ENCODE data around the gene ARHGAP19. TPM values are rescaled to one million over a fixed set of nuclear protein-coding genes. Genes with fewer than 3 reads are reported as not detected.
A peak's percentile ranks its signal among the peaks of the same experiment; 100 is the strongest.

The ARHGAP19 gene
- total and polyA plus RNA-seq, 9 of the 15 experiments (the other 6 are each of a cell fraction or from before 2014, with no cell fraction given) = 14.8 to 49.5 (median 26.8) TPM

DNA sequence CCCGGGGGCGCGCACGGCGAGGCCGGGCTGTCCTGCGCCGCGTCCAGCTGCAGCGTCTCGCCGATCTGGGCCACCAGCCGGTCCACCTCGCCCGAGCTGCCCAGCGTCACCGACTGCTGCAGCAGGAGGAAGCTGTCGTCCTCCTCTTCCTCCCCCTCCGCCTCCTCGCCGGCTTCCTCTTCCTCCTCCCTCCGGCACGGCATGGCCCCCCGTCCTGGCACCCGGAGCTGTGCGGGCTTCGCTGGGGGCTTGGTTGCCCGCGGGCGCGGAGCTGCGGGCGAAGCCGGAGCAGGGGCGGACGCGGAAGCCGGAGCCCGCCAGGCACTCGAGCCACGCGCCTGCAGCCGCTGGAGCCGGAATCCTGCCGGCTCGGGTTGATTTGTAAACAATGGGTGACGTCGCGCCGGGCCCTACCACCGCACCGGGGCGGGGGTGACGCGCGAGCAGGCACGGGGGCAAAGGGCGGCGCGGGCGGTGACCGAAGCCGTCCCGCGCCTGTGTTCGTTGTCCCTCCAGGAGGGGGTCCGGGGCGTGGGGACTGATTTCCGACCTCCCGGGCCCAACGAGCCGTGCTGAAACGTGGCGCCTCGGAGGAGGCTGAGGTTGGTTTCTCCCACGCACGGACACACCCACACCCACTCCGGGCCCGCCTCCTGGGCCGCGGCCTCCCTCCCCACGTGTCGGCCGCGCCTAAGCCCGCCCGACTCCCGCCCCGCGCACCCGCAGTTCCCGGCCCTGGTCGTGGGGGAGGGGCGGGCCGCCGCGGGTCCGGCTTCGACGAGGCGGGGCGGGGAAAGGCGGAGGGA is 42.1 kb upstream of the ARHGAP19 start, which contains the start of gene FRAT2 (continued):
- peak; percentile 49 for TF ChIP-seq POLR2AphosphoS5 (IDR thresholded peaks at IDR 0.05; ENCODE audit: control insufficient read depth, insufficient read depth, low read depth, low read length)
- no peak for TF ChIP-seq EZH2 (IDR thresholded peaks at IDR 0.05; ENCODE audit: borderline replicate concordance, low read depth, low read length)

- intact Hi-C loops (cut with micrococcal nuclease) = loop anchor here (2.0 to 5.0 kb wide), 2 partner anchors 41 to 55 kb away; partner anchors contain the start of gene ARHGAP19
- peak; percentile 29 to 64 (median 50) for DNase-seq (ENCODE audit: extremely low read depth in 1 of 4, low spot score in 3 of 4)
- peaks cover 27% of the 10 kb centered on the region for H3K36me3 ChIP-seq (ENCODE audit: control insufficient read depth, insufficient read depth, low read length)
- in situ Hi-C loops (cut with MboI) = no loop called here
- peaks cover 20 to 36% of the 10 kb centered on the region in 2 experiments for H3K4me1 ChIP-seq (replicated peaks in 1 of 2; ENCODE audit: control insufficient read depth in 2 of 2, insufficient read depth in 2 of 2, low read length in 2 of 2)
- POLR2A ChIA-PET = interaction anchor here (0.6 to 2.3 kb wide), 13 partner anchors 8 to 1111 kb away, joined by 3 to 8 read pairs (median 3); partner anchors contain the start of genes ARHGAP19, FRAT1 and RRP12
- no peaks in the 10 kb centered on the region for H3K27me3 ChIP-seq (ENCODE audit: control insufficient read depth in 2 of 2, insufficient read depth in 2 of 2, low read length in 2 of 2)
- peak overlapping the region; percentile 73 for H3K4me3 ChIP-seq
- H3K9me1 ChIP-seq (ENCODE audit: control insufficient read depth, insufficient read depth, low read length) = no peaks in the 10 kb centered on the region
- H3K9ac ChIP-seq (ENCODE audit: insufficient read depth in 1 of 2, low read depth in 2 of 2, low read length in 2 of 2) = peak overlapping the region; percentile 93 to 96
- no peaks in the 10 kb centered on the region for H4K20me1 ChIP-seq (replicated peaks; ENCODE audit: control insufficient read depth, insufficient read depth, low read length)
- peak; percentile 52 for ATAC-seq
- CTCF ChIA-PET (ENCODE audit: low intra/inter-chr PET ratio) = no interaction called here
- peak overlapping the region; percentile 92 for H3K4me2 ChIP-seq (ENCODE audit: insufficient read depth, low read length)
- H3K27ac ChIP-seq (ENCODE audit: extremely low read depth, low read depth, low read length) = peak overlapping the region; percentile 98
- H3K9me3 ChIP-seq (replicated peaks; ENCODE audit: control insufficient read depth, insufficient read depth, low read depth, low read length) = no peaks in the 10 kb centered on the region
- no TSS peak for BruUV-seq (replicated peaks)
- FAIRE-seq = no peak
- peaks cover 51% of the 10 kb centered on the region for H3K79me2 ChIP-seq (ENCODE audit: control insufficient read depth, insufficient read depth, low read length)
- under 1% methylated on average over 27 of the region's 89 CpGs for WGBS (ENCODE audit: insufficient coverage, low coverage, missing lambda C conversion rate)
- peak overlapping the region; percentile 48 for H2AFZ ChIP-seq (ENCODE audit: low read depth, low read length)
- TF ChIP-seq PHF8 (IDR thresholded peaks at IDR 0.05; ENCODE audit: borderline replicate concordance, low read length) (peak; percentile 36; the same call in 1 of the 2 replicates), E2F6 (IDR thresholded peaks at IDR 0.05; ENCODE audit: borderline replicate concordance in 1 of 2, extremely low read depth in 1 of 2, insufficient read depth in 1 of 2, insufficient read length in 1 of 2, low read depth in 1 of 2, low read length in 1 of 2, poor library complexity in 1 of 2, severe bottlenecking in 1 of 2) (peak; percentile 23 to 71), SPI1 (IDR thresholded peaks at IDR 0.05; ENCODE audit: borderline replicate concordance, low read depth, low read length) (peak; percentile 77; the same call in 1 of the 2 replicates), CREM (IDR thresholded peaks at IDR 0.05; ENCODE audit: low read depth) (peak; percentile 59; the same call in 1 of the 2 replicates), ASH1L (IDR thresholded peaks at IDR 0.05; ENCODE audit: borderline replicate concordance, low read depth, partially characterized antibody) (no peak), HNRNPLL (IDR thresholded peaks at IDR 0.05; ENCODE audit: low read depth, low read length, poor library complexity, severe bottlenecking) (peak; percentile 7), NONO (IDR thresholded peaks at IDR 0.05; ENCODE audit: low read depth in 2 of 2, low read length in 1 of 2) (0 out of 4 replicates have a peak, but pooled peaks of 1 of the 2 experiments have one; percentile 20), CXXC5 (CRISPR knock-in tag; IDR thresholded peaks at IDR 0.05) (peak; percentile 12; the same call in 1 of the 2 replicates), HMG20B (CRISPR knock-in tag; IDR thresholded peaks at IDR 0.05) (no peak), NRF1 (conservative IDR thresholded peaks at IDR 0.05 in 1 of 2, IDR thresholded peaks at IDR 0.05 in 1 of 2) (peak in 1 of 2 experiments; percentile 35; a peak in 1 of 4 replicates)
These were observed 41.3 kb upstream of the ARHGAP19 start for GRCh38 chr10:97333601-97334369.

All from K562 (cell line).